Peyer's patch (tissue), 4 donors: Measurements from ENCODE around the gene GOLGA6L1. TPM values are rescaled to one million over a fixed set of nuclear protein-coding genes. Genes with fewer than 3 reads are reported as not detected.
"Not testable (repeated sequence)": the region's sequence is repeated elsewhere in the genome, so short reads cannot be mapped to it uniquely, and the experiment has no call there.

Experiments used
- DNase-seq, 3 donors: peaks; one replicate each; pipeline ENCODE4 v3.0.0-alpha.2; 2017 to 2019
- H3K27ac ChIP-seq, 4 donors: fragments of 200-600 bp; sonication (generic); one replicate each; pipeline ENCODE4 v1.5.1; 2016 to 2019
- H3K27me3 ChIP-seq, 2 donors: fragments of 200-600 bp; sonication (generic); one replicate each; pipeline ENCODE4 v1.5.1; 2019
- H3K36me3 ChIP-seq, 3 donors: fragments of 200-600 bp; sonication (generic); one replicate each; pipeline ENCODE4 v1.5.1; 2016 to 2019
- H3K4me1 ChIP-seq, 4 donors: fragments of 200-600 bp; sonication (generic); one replicate each; pipeline ENCODE4 v1.5.1; 2016 to 2019
- H3K4me3 ChIP-seq, 4 donors: fragments of 200-600 bp; sonication (generic); 1 replicate in 3 of 4; 2 replicates in 1 of 4; pipeline ENCODE4 v1.5.1; 2016 to 2019; ENCODE audit warnings: mild to moderate bottlenecking in 1 of 4
- H3K9me3 ChIP-seq, 4 donors: fragments of 200-600 bp; sonication (generic); one replicate each; pipeline ENCODE4 v1.5.1; 2016 to 2019; ENCODE audit warnings: mild to moderate bottlenecking in 1 of 4
- CTCF ChIP-seq, 6 experiments: fragments of 450-650 bp in 4 of 6; fragments of 200-600 bp in 2 of 6; sonication (generic) in 1 of 6; IDR thresholded peaks; one replicate each; pipeline ENCODE4 v1.5.1; 2017 to 2019; ENCODE audit warnings: antibody characterized with exemption in 6 of 6, mild to moderate bottlenecking in 3 of 6, moderate library complexity in 1 of 6
- POLR2A ChIP-seq, 2 donors: fragments of 450-650 bp; IDR thresholded peaks; one replicate each; pipeline ENCODE4 v1.5.1; 2017; ENCODE audit warnings: antibody characterized with exemption in 2 of 2, mild to moderate bottlenecking in 2 of 2, moderate library complexity in 2 of 2
- total RNA-seq, 4 donors: library from RNA; depleted of rRNA; stranded (reverse); fragments of >200 nt; gene quantifications; one replicate each; pipeline ENCODE4 v1.1.0, GENCODE V29; 2016

The GOLGA6L1 gene
- not detected for total RNA-seq

GRCh38 chr15:23136722-23137121 lies at the start of gene GOLGA6L1:
TSS of gene GOLGA6L1 (minus strand) at chr15:23136822. CDS start at chr15:23136731, 91 bp downstream.
- not testable (repeated sequence) for DNase-seq, H3K27me3 ChIP-seq, H3K36me3 ChIP-seq

GRCh38 chr15:23181201-23181600 lies 44.6 kb upstream of the GOLGA6L1 start:
- H3K27ac ChIP-seq, H3K9me3 ChIP-seq, H3K36me3 ChIP-seq, H3K4me1 ChIP-seq, DNase-seq, H3K4me3 ChIP-seq, H3K27me3 ChIP-seq: not testable (repeated sequence)

More at GRCh38 chr15:23136722-23137121, at the start of gene GOLGA6L1:
- not testable (repeated sequence) for H3K9me3 ChIP-seq, H3K4me1 ChIP-seq, H3K4me3 ChIP-seq, H3K27ac ChIP-seq

- H3K36me3 ChIP-seq, H3K27ac ChIP-seq, H3K4me3 ChIP-seq, H3K4me1 ChIP-seq, H3K9me3 ChIP-seq, H3K27me3 ChIP-seq: not testable (repeated sequence)
- peak in 1 of 3 donors; percentile 11 for DNase-seq
Measured at GRCh38 chr15:23180547-23180927, 43.9 kb upstream of the GOLGA6L1 start.

- peak in 1 of 3 donors; percentile 34 for DNase-seq
- not testable (repeated sequence) for H3K9me3 ChIP-seq, H3K4me3 ChIP-seq, H3K27me3 ChIP-seq, H3K36me3 ChIP-seq, H3K4me1 ChIP-seq, H3K27ac ChIP-seq
Measured at GRCh38 chr15:23179768-23180546, 43.3 kb upstream of the GOLGA6L1 start.

GRCh38 chr15:23176683-23177082 lies 40.1 kb upstream of the GOLGA6L1 start:
- not testable (repeated sequence) for H3K4me1 ChIP-seq, DNase-seq, H3K9me3 ChIP-seq, H3K4me3 ChIP-seq, H3K27me3 ChIP-seq, H3K27ac ChIP-seq, H3K36me3 ChIP-seq

- H3K4me3 ChIP-seq, DNase-seq, H3K27ac ChIP-seq, H3K9me3 ChIP-seq, H3K36me3 ChIP-seq, H3K4me1 ChIP-seq, H3K27me3 ChIP-seq: not testable (repeated sequence)
Measured at GRCh38 chr15:23175606-23176005, 39.0 kb upstream of the GOLGA6L1 start.

GRCh38 chr15:23174609-23175140 lies 38.1 kb upstream of the GOLGA6L1 start:
- not testable (repeated sequence) for H3K27ac ChIP-seq, DNase-seq, H3K4me3 ChIP-seq, H3K36me3 ChIP-seq, H3K9me3 ChIP-seq, H3K27me3 ChIP-seq, H3K4me1 ChIP-seq

GRCh38 chr15:23132787-23133186 lies 3.8 kb downstream of the GOLGA6L1 start:
- DNase-seq, H3K4me3 ChIP-seq, H3K27ac ChIP-seq, H3K4me1 ChIP-seq, H3K36me3 ChIP-seq, H3K27me3 ChIP-seq, H3K9me3 ChIP-seq: not testable (repeated sequence)

- H3K27me3 ChIP-seq, result no peaks in the 10 kb centered on the region
- H3K9me3 ChIP-seq, result no peaks in the 10 kb centered on the region
- no peak overlapping the region for H3K4me3 ChIP-seq
- no peaks in the 10 kb centered on the region for H3K4me1 ChIP-seq
- H3K27ac ChIP-seq, result no peak overlapping the region
- no peaks in the 10 kb centered on the region for H3K36me3 ChIP-seq
- TF ChIP-seq POLR2A (IDR thresholded peaks at IDR 0.05), result no peak
- TF ChIP-seq CTCF (IDR thresholded peaks at IDR 0.05), result no peak
- no peak for DNase-seq
Measured at GRCh38 chr15:23118208-23118607, 18.4 kb downstream of the GOLGA6L1 start.

GRCh38 chr15:23095796-23096195 lies 40.8 kb downstream of the GOLGA6L1 start:
- DNase-seq, result no peak
- Histone ChIP-seq H3K36me3 (no peaks in the 10 kb centered on the region), H3K4me3 (no peak overlapping the region), H3K4me1 (no peaks in the 10 kb centered on the region), H3K27ac (no peak overlapping the region), H3K27me3 (no peaks in the 10 kb centered on the region), H3K9me3 (no peaks in the 10 kb centered on the region)
- TF ChIP-seq CTCF (IDR thresholded peaks at IDR 0.05) (no peak), POLR2A (IDR thresholded peaks at IDR 0.05) (no peak)
